Activated naive CD4-positive, alpha-beta T cell treated with anti-CD3 and anti-CD28 coated beads, Interleukin-2, amount 50 U/mL, for 24 hours (primary cell): ENCODE data around the gene CAMK1D.
A peak's percentile ranks its signal among the peaks of the same experiment; 100 is the strongest.

Experiments used
- H3K27ac Mint-ChIP-seq: one replicate; pipeline ENCODE4 v1.8.0; 2021; ENCODE audit warnings: mild to moderate bottlenecking, mixed read lengths
- H3K27me3 Mint-ChIP-seq: one replicate; pipeline ENCODE4 v1.8.0; 2021; ENCODE audit warnings: mixed read lengths
- H3K36me3 Mint-ChIP-seq: one replicate; pipeline ENCODE4 v1.8.0; 2021; ENCODE audit warnings: mixed read lengths
- H3K4me1 Mint-ChIP-seq: one replicate; pipeline ENCODE4 v1.8.0; 2021; ENCODE audit warnings: mixed read lengths
- H3K4me3 Mint-ChIP-seq: one replicate; pipeline ENCODE4 v1.8.0; 2021; ENCODE audit warnings: mild to moderate bottlenecking, mixed read lengths
- H3K9me3 Mint-ChIP-seq: one replicate; pipeline ENCODE4 v1.8.0; 2021; ENCODE audit warnings: mixed read lengths

The CAMK1D gene

DNA sequence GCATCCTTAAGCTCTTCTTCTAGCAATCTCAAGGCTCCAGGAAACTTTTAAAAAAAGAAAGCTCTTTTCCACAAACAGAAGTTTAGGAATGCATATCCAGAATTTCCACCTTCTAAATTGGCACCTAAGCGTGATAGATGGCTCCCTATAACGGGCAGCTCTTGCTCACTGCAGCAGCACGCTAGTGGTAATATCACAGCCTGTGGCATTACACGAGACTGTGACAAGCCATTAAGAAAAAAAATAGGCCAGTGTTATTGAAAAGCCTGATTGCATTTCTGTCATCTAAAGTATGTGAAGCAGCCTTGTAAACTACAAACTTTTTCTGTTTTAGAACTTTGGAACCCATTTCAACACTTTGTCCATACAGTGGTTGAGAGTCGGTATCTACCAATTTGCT lies 263.8 kb downstream of the CAMK1D start:
- Mint-ChIP-seq H3K9me3 (no peaks in the 10 kb centered on the region), H3K36me3 (peaks cover 2% of the 10 kb centered on the region), H3K4me1 (peaks cover 3% of the 10 kb centered on the region), H3K4me3 (no peak overlapping the region), H3K27ac (no peak overlapping the region), H3K27me3 (no peaks in the 10 kb centered on the region)

DNA sequence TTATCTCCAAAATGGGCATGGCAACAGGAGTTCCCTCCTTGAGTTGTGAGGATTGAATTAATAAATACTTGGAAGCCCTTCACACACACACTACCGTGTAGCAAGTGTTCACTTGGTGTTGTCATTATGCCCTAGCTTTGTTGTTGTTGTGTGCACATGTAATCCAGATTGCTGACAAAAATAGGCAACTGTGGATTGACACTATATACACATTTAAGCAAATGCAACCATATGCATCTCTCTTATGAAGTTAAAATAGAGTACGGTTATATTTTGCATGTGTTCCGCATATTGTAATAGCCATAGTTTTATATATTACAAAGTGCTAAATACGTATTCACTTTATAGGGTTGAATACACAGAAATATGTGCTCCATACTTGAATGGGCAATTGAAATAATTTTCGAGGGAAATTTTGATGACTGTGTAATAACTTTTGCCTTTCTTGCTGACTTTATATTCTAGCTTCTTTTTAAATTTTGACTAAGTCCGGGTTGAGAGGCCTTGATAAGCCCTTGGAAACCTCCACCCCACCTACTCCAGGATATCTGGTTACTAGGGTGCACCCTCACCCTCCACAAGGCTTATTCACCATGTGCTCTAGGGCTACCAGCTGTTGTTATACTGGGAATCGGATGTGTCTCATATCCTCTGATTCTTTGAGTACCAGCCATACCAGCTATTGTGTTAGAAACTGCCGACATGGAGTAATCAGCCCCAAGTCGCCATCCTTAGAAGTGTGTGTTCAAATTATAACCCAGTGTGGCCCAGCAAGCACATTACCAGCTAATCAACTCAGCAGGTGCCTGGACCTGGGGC lies 265.0 kb downstream of the CAMK1D start:
- no peaks in the 10 kb centered on the region for H3K9me3 Mint-ChIP-seq
- H3K4me1 Mint-ChIP-seq, result peaks cover 3% of the 10 kb centered on the region
- H3K27ac Mint-ChIP-seq, result no peak overlapping the region
- H3K4me3 Mint-ChIP-seq, result no peak overlapping the region
- peaks cover 2% of the 10 kb centered on the region for H3K36me3 Mint-ChIP-seq
- no peaks in the 10 kb centered on the region for H3K27me3 Mint-ChIP-seq

GRCh38 chr10:12615296-12616220 lies 266.2 kb downstream of the CAMK1D start:
- no peaks in the 10 kb centered on the region for H3K9me3 Mint-ChIP-seq
- H3K27me3 Mint-ChIP-seq, result no peaks in the 10 kb centered on the region
- H3K4me1 Mint-ChIP-seq, result peaks cover 3% of the 10 kb centered on the region
- no peak overlapping the region for H3K4me3 Mint-ChIP-seq
- H3K27ac Mint-ChIP-seq, result no peak overlapping the region
- H3K36me3 Mint-ChIP-seq, result peaks cover 2% of the 10 kb centered on the region

DNA sequence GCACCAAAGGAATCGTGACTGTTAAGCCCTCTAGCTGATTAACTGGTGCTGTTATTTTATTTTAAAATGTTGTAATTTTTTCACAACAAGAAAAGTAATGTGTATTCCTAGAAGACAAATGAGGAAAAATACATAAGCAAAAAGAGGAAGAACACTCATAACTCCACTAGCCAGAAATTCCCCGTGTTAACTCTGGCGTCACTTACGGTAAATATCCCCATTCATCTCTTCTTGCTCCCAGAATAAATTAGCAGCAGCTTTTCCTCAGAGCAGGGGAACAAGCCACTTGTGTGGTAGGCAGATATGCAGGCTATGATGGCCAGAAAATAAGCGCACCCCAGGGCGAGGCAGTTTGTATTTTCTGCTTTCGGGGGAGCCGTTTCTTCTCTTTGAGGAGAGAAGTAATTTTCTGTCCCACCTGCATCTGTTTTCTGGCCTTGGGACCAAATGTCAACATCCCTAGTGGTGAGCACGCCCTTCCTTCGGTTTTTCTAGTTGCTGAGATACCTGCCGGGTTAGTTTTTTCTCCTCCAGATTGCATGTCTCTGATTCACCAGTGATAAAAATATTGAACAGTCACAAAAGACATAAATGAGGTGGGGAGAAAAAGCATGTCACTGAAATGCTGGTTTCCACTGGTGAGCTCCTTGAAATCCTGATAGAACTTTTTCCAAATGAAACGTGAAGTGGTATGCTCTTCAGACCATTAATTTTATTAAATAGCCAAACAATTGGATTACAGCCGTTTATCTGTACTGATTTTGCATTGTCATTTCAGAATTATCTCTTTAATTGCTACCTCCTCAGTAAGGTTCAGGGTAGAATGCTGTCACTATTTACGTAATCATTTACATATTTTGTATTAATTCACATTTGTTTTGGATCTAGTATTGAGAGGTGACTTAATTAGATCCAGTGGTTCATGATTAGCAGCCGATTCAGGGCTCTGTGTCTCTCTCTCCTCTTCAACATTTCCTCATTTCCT lies 268.1 kb downstream of the CAMK1D start:
- Mint-ChIP-seq H3K9me3 (no peaks in the 10 kb centered on the region), H3K27ac (no peak overlapping the region), H3K36me3 (peaks cover 2% of the 10 kb centered on the region), H3K4me3 (no peak overlapping the region), H3K4me1 (peaks cover 3% of the 10 kb centered on the region), H3K27me3 (no peaks in the 10 kb centered on the region)

DNA sequence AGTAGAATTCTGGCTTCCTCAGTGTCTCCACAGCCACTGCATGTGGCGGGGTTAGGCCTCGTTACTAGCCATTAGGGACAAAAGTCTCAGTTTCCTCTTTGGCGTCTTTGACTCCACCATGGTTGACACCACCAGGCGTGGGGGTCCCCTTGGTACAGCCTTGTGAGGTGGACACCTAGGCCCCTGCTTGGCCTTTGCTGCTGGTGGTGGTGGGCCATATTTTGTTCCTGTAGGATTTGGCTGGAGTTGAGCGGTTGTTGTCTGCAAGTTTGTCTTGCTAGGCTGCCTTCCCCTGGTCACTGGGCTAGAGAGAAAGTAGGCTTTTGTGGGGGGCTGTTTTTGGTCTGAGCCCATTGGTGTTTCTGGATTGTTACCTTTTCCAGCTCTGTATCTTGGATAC lies 272.7 kb downstream of the CAMK1D start:
- Mint-ChIP-seq H3K36me3 (peaks cover 2% of the 10 kb centered on the region), H3K4me1 (peaks cover 3% of the 10 kb centered on the region), H3K27me3 (no peaks in the 10 kb centered on the region), H3K9me3 (no peaks in the 10 kb centered on the region), H3K4me3 (no peak overlapping the region), H3K27ac (no peak overlapping the region)

- Mint-ChIP-seq H3K9me3 (no peaks in the 10 kb centered on the region), H3K4me1 (peaks cover under 1% of the 10 kb centered on the region), H3K27ac (no peak overlapping the region), H3K27me3 (no peaks in the 10 kb centered on the region), H3K36me3 (peaks cover 2% of the 10 kb centered on the region), H3K4me3 (no peak overlapping the region)
Measured at GRCh38 chr10:12622691-12623090, 273.3 kb downstream of the CAMK1D start.

DNA sequence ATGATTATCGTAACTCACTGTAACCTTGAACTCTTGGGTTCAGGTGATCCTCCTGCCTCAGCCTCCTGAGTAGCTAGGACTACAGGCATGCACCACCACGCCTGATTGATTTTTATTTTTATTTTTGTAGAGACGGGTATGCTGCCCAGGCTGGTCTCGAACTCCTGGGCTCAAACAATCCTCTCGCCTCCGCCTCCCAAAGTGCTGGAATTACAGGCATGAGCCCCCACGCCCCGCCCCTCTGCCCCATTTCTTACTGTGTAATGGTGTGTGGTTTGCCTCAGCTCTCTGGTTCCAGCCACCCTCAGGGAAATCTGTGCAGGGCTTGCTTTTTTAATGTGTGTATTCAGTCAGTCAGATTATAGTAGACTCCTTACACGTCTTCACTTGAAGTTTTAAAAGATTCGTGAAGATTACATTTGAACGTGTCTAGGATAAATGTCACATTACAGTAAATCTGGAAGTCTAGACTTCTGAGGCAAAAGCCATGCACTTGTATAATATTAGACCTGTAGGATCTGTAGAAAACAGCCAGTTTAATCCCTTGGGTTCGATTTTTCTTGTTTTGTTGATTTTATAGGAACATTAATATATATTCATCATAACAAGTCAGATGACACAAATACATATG lies 276.2 kb downstream of the CAMK1D start:
- Mint-ChIP-seq H3K36me3 (peaks cover 2% of the 10 kb centered on the region), H3K27ac (no peak overlapping the region), H3K4me1 (peaks cover 17% of the 10 kb centered on the region), H3K9me3 (no peaks in the 10 kb centered on the region), H3K4me3 (no peak overlapping the region), H3K27me3 (no peaks in the 10 kb centered on the region)

- H3K9me3 Mint-ChIP-seq, result no peaks in the 10 kb centered on the region
- H3K36me3 Mint-ChIP-seq, result peaks cover 2% of the 10 kb centered on the region
- H3K4me3 Mint-ChIP-seq, result no peak overlapping the region
- no peak overlapping the region for H3K27ac Mint-ChIP-seq
- H3K27me3 Mint-ChIP-seq, result no peaks in the 10 kb centered on the region
- H3K4me1 Mint-ChIP-seq, result peaks cover 17% of the 10 kb centered on the region
Measured at GRCh38 chr10:12628153-12628552, 278.8 kb downstream of the CAMK1D start.

GRCh38 chr10:12628964-12629766 lies 279.8 kb downstream of the CAMK1D start:
- no peak overlapping the region for H3K4me3 Mint-ChIP-seq
- H3K36me3 Mint-ChIP-seq, result peaks cover 2% of the 10 kb centered on the region
- H3K4me1 Mint-ChIP-seq, result peaks cover 20% of the 10 kb centered on the region
- H3K27ac Mint-ChIP-seq, result no peak overlapping the region
- no peaks in the 10 kb centered on the region for H3K9me3 Mint-ChIP-seq
- H3K27me3 Mint-ChIP-seq, result no peaks in the 10 kb centered on the region

- peaks cover 26% of the 10 kb centered on the region for H3K4me1 Mint-ChIP-seq
- H3K36me3 Mint-ChIP-seq, result peaks cover 2% of the 10 kb centered on the region
- no peaks in the 10 kb centered on the region for H3K9me3 Mint-ChIP-seq
- H3K27me3 Mint-ChIP-seq, result no peaks in the 10 kb centered on the region
- H3K27ac Mint-ChIP-seq, result no peak overlapping the region
- no peak overlapping the region for H3K4me3 Mint-ChIP-seq
Measured at GRCh38 chr10:12629767-12630165, 280.4 kb downstream of the CAMK1D start.

DNA sequence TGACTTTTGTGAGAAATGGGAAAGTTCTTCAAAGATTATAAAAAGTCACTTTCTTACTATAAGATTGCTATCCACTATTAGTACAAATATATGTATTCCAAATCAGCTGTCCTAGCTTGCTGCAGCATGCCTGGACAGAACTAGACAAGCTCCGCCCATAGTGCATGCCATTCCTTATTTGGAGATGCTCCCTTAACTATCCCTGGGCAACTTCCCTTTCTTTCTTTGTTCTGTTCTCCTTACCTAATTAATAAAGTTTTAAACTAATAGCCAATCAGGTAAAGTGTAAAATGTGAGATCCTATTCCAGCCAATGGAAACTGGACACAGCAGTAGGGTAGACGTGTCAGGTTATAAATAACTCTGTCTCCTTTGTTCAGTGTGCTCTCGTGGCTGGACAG lies 281.9 kb downstream of the CAMK1D start:
- peaks cover 40% of the 10 kb centered on the region for H3K4me1 Mint-ChIP-seq
- H3K27me3 Mint-ChIP-seq, result no peaks in the 10 kb centered on the region
- H3K9me3 Mint-ChIP-seq, result no peaks in the 10 kb centered on the region
- peaks cover 2% of the 10 kb centered on the region for H3K36me3 Mint-ChIP-seq
- H3K27ac Mint-ChIP-seq, result no peak overlapping the region
- no peak overlapping the region for H3K4me3 Mint-ChIP-seq

DNA sequence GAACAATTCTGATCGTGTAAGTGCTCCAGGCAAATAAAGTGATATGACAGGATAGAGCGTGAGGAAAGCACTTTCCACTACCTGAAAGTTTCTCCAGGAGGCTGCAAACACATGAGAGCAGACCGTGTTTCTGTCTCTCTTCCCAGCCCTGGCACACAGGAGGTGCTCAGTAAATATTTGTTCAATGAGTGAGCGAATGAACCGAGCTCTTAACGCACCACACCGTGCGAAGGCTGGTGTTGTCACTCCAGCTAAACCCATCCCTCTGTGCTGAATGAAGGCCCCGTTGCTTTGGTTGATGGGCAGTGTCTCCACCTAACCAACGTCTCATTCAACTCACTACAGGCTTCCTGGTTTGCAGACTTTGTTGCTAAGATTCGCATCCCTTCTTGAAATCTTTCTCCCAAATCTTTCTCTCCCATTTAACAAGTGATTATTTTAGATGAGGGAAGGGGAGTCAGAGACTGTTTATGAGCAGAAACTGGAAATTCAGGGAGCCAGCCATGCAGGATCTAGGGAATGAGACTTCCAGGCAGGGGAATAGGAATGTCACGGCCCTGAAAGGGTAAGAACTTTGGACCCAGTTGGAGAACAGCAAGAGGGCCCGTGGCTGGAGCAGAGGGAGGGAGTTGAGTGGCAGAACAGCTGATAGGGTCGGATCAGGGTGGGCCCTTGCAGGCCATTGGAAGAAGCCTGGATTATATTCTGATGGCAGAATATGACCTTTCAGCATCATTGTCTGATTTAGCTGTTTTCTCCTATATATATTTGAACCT lies 282.6 kb downstream of the CAMK1D start:
- Mint-ChIP-seq H3K4me3 (no peak overlapping the region), H3K9me3 (no peaks in the 10 kb centered on the region), H3K4me1 (peaks cover 43% of the 10 kb centered on the region), H3K36me3 (peaks cover 2% of the 10 kb centered on the region), H3K27ac (peak overlapping the region; percentile 68), H3K27me3 (no peaks in the 10 kb centered on the region)

GRCh38 chr10:12633776-12634620 lies 284.7 kb downstream of the CAMK1D start:
- no peaks in the 10 kb centered on the region for H3K36me3 Mint-ChIP-seq
- H3K4me3 Mint-ChIP-seq, result no peak overlapping the region
- no peaks in the 10 kb centered on the region for H3K27me3 Mint-ChIP-seq
- no peaks in the 10 kb centered on the region for H3K9me3 Mint-ChIP-seq
- peaks cover 54% of the 10 kb centered on the region for H3K4me1 Mint-ChIP-seq
- H3K27ac Mint-ChIP-seq, result peak overlapping the region; percentile 79
